ENCODE results near the gene OLIG3.

Gene OLIG3

DNA sequence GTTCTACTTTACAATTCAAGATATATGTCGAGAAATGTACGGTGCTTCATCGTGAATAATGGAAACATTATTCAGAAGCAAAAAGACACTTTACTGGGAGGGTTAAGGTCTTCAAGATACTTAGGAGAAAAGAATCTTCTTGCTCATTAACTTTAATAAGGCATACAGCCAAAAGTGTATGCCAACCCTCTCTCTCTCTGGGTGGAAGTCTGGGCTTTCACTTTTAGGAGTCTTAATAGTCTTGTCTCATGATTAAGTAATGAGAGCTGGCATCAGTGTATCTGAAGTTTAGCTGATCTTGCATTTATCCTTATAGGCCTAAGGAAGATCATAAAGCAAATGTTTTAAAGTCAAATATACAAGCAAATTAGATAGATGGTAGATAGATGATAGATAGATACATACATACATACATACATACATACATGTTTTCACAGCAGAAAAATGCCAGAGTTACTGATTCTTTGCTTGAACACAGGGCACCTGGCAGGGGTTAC is 21.5 kb downstream of the OLIG3 start:
- TF ChIP-seq POLR2AphosphoS5 (IDR thresholded peaks at IDR 0.05; ENCODE audit: low read depth, low read length) (no peak), FOXP2 (optimal IDR thresholded peaks at IDR 0.05; ENCODE audit: borderline replicate concordance, extremely low read depth, extremely low read length, insufficient read depth) (no peak), TAF1 (IDR thresholded peaks at IDR 0.05; ENCODE audit: borderline replicate concordance, insufficient read depth, low read length) (no peak), SIN3A (IDR thresholded peaks at IDR 0.05; ENCODE audit: borderline replicate concordance, insufficient read depth, low read length) (no peak)
- TF ChIP-seq, protein P1, sequence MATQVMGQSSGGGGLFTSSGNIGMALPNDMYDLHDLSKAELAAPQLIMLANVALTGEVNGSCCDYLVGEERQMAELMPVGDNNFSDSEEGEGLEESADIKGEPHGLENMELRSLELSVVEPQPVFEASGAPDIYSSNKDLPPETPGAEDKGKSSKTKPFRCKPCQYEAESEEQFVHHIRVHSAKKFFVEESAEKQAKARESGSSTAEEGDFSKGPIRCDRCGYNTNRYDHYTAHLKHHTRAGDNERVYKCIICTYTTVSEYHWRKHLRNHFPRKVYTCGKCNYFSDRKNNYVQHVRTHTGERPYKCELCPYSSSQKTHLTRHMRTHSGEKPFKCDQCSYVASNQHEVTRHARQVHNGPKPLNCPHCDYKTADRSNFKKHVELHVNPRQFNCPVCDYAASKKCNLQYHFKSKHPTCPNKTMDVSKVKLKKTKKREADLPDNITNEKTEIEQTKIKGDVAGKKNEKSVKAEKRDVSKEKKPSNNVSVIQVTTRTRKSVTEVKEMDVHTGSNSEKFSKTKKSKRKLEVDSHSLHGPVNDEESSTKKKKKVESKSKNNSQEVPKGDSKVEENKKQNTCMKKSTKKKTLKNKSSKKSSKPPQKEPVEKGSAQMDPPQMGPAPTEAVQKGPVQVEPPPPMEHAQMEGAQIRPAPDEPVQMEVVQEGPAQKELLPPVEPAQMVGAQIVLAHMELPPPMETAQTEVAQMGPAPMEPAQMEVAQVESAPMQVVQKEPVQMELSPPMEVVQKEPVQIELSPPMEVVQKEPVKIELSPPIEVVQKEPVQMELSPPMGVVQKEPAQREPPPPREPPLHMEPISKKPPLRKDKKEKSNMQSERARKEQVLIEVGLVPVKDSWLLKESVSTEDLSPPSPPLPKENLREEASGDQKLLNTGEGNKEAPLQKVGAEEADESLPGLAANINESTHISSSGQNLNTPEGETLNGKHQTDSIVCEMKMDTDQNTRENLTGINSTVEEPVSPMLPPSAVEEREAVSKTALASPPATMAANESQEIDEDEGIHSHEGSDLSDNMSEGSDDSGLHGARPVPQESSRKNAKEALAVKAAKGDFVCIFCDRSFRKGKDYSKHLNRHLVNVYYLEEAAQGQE (IDR thresholded peaks at IDR 0.05; ENCODE audit: insufficient read depth in 1 of 2, low read depth in 2 of 2, low read length in 2 of 2): no peak

DNA sequence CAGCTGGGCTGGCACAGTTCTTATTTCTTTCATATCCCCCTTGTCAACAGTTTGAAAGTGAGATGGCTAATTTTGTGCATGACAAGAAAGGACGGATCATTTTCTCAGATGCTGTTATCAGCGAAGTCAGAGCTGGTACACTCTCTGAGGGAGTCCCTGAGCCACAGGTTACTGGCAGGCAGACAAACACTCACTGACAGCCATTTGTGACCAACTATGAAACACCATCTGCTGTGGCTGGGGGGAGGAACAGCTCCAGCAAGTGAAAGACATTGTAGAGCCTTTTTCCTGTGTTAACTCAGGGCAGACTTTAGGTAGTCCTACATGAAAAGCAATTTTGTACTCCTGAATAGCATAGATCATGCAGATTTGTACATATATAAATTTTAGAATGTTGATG is 22.2 kb downstream of the OLIG3 start:
- TF ChIP-seq TAF1 (IDR thresholded peaks at IDR 0.05; ENCODE audit: borderline replicate concordance, insufficient read depth, low read length): no peak
- TF ChIP-seq, protein P1 (IDR thresholded peaks at IDR 0.05; ENCODE audit: insufficient read depth in 1 of 2, low read depth in 2 of 2, low read length in 2 of 2): no peak
- no peak for TF ChIP-seq FOXP2 (optimal IDR thresholded peaks at IDR 0.05; ENCODE audit: borderline replicate concordance, extremely low read depth, extremely low read length, insufficient read depth)
- no peak for TF ChIP-seq SIN3A (IDR thresholded peaks at IDR 0.05; ENCODE audit: borderline replicate concordance, insufficient read depth, low read length)
- TF ChIP-seq POLR2AphosphoS5 (IDR thresholded peaks at IDR 0.05; ENCODE audit: low read depth, low read length): no peak

DNA sequence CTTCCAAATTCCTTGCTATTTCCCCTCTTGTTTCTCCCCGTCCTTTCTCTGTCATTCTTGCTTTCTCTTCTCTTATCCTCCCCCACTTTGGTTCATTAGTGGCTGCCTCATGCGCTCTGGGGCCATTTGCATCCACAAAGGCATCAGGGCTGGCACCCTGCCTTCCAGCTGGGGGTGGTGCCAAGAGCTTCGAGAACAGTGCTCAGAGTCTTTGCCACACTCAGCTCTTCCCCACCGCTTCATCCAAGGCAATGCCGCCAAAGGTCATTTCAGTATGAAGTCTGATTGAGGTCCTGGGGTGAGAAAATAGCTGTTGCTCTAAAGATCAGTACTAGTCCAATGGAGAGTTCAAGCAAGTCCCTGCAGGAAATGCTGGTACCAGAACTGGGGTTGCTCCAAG is 22.7 kb downstream of the OLIG3 start:
- TF ChIP-seq SIN3A (IDR thresholded peaks at IDR 0.05; ENCODE audit: borderline replicate concordance, insufficient read depth, low read length) (no peak), TAF1 (IDR thresholded peaks at IDR 0.05; ENCODE audit: borderline replicate concordance, insufficient read depth, low read length) (no peak), FOXP2 (optimal IDR thresholded peaks at IDR 0.05; ENCODE audit: borderline replicate concordance, extremely low read depth, extremely low read length, insufficient read depth) (no peak), POLR2AphosphoS5 (IDR thresholded peaks at IDR 0.05; ENCODE audit: low read depth, low read length) (no peak)
- TF ChIP-seq, protein P1 (IDR thresholded peaks at IDR 0.05; ENCODE audit: insufficient read depth in 1 of 2, low read depth in 2 of 2, low read length in 2 of 2): no peak

DNA sequence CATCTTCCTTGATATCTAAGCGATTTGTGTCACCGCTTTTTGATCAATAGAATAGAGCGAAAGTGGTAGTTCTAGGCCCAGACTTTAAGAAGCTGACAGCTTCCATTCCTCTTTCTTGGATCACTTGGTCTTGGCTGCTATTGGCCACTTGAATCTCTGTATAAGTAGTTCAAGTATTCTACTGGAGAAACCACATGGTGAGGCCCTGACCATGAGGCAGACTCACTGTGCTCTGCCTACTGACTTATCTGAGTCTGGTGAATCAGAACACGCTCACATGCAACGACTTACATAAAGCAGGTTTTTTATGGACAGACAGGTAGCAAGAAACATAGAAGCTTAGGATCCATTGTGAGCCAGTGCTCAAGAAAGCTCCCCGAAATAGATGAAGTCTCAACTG is 27.0 kb downstream of the OLIG3 start:
- TF ChIP-seq FOXP2 (optimal IDR thresholded peaks at IDR 0.05; ENCODE audit: borderline replicate concordance, extremely low read depth, extremely low read length, insufficient read depth) (no peak), SIN3A (IDR thresholded peaks at IDR 0.05; ENCODE audit: borderline replicate concordance, insufficient read depth, low read length) (no peak), POLR2AphosphoS5 (IDR thresholded peaks at IDR 0.05; ENCODE audit: low read depth, low read length) (no peak), TAF1 (IDR thresholded peaks at IDR 0.05; ENCODE audit: borderline replicate concordance, insufficient read depth, low read length) (no peak)
- TF ChIP-seq, protein P1 (IDR thresholded peaks at IDR 0.05; ENCODE audit: insufficient read depth in 1 of 2, low read depth in 2 of 2, low read length in 2 of 2): no peak

Data from PFSK-1 (cell line).